COLO668 (cell line): ENCODE measurements around the gene KIF16B.

Experiments used
- DNase-seq: peaks from one replicate; lab custom pipeline; 2025; ENCODE audit not compliant: unreplicated experiment; lab: John Stamatoyannopoulos, UW

KIF16B gene

DNA sequence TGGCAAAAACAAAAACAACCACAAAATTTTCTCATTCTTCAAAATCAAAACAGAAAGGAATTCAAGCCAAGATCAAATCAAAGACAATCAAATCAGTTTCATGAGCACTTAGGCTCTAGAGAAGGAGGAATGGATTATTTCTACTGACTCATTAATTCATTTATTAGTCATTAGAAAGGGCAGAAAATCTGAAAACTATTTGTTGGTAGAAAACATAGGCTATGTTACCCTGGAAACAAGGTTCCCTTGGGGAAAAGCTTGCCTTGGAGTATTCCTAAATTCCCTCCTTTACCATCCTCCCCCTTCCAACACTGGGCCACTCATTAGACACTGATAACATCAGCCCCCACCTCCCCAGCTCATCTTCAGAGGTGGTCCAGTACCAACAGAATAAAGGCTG is 17.5 kb downstream of the KIF16B start:
- no peak for DNase-seq

DNA sequence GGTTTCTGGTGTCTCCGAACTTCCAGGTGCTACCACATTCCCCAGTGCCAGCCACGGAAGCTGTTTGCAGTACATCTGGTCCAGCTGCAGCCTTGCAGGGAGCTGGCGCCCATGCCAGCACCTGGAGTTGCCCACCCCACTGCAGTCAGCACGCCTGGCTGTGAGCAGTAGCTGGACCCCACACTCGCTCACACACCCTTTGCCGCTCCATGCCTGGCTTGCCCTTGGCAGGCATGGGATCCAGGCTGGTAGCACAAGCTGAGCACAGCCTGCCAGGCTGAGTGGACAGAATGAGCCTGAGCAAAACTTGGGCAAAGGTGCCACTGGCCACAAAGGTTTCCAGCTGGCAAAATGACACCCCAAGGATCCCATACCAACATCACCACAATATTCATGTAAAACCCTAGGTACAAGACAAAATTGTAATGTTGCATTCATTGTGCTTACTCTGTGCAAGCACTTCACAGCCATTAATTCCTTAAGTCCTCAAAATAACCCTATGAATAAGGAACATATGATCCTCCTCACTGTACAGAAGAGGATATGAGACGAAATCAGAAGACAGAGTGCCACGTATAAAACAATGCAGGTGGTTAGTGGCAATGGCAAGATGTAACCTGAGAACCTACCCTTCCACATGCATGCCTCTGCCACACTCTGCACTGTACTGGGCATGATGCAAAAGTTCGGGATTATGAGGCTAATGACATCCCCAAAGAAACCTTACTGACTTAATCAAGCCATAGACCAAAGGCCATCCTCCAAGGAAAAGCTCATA is 18.3 kb downstream of the KIF16B start:
- no peak for DNase-seq

DNA sequence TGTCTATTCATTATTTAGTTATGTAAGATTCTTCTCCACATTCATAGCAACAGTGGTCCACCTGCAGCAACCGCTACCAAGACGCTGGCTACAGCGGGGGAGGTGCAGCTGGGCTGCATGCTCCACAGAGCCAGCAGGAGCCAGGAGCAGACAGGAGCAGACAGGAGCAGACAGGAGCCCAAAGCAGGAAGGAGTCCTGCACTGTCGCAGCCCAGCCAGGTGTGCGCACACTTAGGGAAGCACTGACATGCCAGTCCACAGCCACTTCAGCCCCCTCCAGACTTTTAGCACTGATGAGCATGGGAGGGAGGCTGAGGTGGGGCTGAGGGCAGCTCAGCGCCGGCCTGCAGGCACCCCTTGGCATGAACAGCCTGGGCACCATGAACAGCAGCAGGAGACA is 19.6 kb downstream of the KIF16B start:
- no peak for DNase-seq

DNA sequence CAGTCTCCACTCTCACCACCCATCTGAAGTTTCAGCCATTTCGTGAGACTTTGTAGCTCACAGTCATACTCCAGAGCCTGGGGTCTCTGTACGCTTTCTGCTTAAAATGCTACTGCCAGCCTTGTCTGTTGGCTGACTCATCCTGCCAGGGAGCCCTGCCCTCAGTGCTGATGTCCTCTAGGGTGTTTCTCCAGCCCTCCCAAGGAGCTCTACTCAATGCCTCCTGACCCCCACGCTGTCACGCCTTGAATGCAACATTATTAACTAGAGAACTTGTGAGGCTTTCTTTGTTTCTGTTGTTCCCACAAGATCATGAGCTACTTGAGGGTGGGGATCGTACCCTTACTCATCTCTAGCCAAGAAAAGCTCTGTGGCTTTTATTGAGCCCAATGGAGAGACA is 20.1 kb downstream of the KIF16B start:
- DNase-seq: no peak

DNA sequence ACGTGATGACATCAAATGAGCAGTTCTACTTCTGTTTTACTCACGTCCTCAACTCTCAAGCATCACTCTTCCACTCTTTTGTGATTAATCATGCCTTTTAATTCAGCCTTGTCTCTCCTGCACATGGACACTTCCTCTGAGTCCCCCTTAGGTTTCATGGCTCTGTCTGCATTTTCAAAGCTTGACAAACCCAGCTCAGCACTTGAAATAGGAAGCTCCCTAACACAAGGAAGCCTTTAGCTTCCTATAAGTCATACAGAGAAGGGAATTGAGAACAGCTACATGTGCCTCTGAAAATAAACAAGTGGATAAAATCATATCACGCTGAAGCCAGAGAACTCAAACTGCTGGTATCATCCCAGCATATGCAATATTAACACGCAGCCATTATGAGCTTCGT is 21.2 kb downstream of the KIF16B start:
- no peak for DNase-seq

DNA sequence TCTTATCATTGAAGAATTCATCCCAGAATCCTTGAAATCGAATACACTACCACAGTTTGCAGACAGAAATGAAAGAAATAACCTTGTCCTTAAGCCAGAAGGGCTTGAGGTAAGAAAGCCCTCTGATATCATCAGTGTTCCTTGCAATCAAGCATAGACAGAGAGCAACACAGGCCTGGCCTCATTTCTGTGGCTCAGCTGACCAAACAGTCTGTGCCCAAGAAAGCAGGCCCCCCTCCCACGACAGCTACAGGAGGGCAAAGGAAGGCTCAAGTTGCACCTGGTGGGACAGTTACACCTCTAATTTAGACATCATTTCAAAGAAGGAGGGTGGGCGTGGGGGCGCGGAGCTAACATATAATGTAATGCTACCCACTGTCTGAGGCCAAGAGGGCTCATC is 21.6 kb downstream of the KIF16B start:
- DNase-seq: no peak

DNA sequence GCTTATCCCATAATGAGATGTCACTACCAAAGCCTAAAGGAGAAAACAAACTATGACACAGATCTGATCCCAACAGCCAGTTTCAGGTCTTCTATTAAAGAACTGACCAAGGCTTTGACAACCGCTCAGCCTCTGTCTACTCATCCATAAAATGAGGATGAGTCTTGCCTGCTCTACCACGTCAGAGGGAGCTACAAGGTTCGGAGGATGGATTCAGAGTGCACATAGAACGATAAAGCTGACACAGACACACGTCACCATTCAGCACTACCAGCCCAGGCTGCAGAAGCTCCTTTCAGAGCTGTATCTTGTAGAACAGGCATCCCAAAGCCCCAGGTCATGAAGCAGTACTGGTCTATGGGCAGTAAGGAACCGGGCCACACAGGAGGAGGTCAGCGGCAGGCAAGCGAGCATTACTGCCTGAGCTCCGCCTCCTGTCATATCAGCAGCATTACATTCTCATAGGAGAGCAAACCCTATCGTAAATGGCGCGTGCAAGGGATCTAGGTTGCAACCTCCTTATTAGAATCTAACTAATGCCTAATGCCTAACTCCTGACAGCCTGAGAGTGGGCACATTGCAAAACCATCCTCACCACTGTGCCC is 25.1 kb downstream of the KIF16B start:
- DNase-seq: no peak

DNA sequence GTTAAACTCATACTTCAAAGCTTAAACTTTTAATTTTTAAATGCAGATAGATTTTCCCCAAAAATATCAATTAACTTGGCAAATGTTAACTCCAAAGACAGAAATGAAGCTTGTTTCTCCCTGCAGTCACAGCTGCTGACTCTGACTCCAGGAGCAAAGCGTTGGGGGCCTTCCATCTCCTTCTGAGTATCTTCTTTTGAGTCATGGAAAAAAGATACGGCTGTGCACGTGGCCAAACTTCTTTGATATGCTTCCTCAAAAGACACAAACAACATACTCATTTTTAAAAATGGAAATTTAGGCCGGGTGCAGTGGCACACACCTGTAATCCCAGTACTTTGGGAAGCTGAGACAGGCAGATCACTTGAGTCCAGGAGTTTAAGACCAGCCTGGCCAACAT is 28.3 kb downstream of the KIF16B start:
- no peak for DNase-seq

DNA sequence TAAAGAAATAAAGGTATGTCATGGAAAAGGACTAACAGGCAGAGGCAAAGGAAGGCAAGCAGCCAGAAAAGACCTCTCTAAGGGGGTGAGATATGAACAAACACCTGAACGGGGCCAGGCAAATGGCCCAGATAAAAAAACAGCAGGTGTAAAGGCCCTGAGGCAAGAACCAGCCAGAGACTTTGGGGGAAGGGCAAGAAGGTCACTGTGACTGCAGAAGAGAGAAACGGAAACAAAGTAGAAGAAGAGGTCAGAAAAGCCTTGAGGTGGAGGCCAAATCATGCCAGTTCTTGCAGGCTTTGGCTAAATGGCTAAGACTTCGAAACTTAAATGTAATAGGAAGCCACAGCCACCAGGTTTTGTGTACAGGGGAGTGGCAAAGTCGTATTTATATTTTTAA is 30.8 kb downstream of the KIF16B start:
- no peak for DNase-seq

DNA sequence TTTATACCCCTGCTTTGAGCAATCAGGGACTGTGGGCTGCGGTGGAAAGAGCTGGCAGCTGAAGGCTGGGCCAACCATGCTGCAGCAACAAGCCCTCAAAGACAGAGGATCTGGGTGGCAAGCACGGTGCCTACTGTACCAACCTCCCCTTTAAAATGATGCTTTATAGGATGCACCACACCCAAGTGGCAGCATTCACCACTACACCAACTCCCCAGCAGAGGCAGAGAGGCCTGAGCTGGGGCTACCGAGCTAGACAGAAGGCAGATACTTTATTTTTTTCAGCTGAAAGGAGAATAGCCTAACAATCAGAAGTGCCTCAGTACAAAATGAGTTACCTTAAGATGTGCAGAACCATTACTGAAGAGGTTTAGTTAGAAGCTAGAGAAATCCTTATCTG is 31.4 kb downstream of the KIF16B start:
- no peak for DNase-seq

DNA sequence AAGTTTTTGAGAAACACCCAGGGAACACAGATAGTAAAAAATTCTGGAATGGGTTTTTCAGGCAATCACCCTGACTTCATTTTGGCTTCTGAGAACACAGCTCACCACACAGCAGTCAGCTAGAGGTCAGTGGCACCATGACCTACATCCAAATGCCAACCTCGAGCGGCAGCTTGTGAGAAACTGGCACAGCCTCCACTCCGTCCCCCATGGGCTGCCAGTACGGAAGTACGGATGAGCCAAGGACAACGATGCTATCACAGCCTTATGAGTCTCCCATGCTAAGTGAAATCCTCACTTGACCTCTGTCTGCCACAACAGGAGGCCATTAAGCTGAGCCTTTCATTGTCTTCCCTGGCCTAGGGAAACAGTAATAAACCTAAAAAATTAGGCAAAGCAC is 32.0 kb downstream of the KIF16B start:
- DNase-seq: no peak

DNA sequence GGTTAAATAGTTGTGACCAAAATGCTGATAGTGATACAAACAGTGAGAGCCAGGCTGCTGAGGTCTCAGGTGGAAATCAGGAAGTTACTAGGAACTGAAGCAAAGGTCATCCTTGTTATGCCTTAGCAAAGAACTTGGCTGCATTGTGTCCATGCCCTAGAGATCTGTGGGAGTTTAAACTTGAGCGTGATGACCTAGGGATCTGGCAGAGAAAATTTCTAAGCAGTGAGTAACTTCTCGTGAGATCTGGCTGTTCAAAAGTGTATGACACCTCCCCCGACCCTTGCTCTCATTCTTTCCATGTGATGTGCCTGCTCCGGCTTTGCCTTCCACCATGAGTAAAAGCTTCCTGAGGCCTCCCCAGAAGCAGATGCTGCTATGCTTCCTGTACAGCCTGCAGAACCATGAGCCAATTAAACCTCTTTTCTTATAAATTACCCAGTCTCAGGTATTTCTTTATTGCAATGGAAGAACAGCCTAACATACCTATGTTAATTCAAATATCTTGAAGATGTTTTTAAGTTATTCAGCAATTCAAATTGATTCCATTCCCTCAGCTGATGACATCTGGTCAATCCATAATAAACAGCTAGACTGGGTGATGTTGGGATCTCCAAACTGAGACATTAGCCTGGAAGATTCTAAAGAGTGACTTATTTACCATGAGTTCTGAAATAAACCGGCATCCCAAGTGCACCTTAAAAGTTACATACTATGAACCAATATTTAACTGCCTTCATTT is 33.8 kb downstream of the KIF16B start:
- no peak for DNase-seq

DNA sequence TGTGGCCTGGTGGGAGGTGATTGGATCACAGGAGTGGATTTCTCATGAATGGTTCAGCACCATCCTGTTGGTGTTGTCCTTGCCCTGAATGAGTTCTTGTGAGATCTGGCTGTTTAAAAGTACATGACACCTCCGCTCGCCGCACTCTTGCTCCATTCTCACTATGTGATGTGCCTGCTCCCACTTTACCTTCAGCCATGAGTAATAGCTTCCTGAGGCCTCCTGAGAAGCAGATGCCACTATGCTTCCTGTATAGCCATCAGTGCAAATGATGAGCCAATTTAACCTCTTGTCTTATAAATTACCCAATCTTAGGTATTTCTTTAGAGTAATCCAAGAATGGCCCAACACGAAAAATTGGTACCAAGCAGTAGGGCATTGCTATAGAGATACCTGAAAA is 34.5 kb downstream of the KIF16B start:
- DNase-seq: no peak

DNA sequence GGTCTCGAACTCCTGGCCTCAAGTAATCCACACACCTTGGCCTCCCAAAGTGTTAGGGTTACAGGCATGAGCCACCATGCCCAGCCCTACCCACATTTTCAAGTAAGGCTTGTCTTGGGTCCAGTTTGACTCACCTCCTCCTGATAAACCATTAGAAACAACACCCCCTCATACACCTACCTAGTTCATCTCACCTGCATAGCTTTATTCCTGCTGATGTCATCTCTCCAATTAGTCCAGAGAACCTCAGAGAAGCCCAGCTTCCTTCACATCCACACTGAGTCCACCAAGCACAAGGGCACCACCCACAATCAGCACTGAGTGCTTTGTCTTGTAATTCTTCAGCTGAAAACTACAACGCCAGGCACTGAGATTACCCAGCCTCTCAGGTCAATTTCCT is 35.3 kb downstream of the KIF16B start:
- DNase-seq: no peak

DNA sequence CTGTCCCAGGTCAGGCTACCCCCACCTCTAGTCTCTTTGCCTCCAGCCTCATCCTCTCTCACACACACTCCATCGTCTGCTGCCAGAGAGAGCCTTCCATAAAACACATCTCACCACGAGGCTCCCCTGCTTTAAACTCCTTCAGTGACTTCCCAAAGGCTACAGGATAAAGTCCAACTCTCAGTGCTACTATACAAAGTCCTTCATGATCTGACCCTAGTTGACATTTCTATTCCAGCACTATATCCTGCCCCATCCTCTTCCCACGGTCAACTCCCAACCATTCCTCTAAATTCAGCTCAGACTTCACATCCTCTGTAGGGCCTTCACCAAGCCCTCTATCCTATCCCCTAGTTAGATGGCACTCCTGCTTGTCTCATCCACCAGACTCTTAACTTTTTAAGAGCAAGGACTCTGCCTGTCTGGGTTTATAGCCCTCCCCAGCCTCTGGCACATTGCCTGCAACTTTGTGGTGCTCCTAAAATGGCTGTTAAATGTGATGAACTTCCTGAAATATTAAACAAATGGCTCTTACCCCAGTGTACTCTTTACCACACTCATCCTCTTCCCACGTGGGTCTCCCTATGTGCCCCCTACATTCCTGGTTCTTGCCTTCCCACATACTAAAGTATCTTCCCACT is 36.1 kb downstream of the KIF16B start:
- no peak for DNase-seq

DNA sequence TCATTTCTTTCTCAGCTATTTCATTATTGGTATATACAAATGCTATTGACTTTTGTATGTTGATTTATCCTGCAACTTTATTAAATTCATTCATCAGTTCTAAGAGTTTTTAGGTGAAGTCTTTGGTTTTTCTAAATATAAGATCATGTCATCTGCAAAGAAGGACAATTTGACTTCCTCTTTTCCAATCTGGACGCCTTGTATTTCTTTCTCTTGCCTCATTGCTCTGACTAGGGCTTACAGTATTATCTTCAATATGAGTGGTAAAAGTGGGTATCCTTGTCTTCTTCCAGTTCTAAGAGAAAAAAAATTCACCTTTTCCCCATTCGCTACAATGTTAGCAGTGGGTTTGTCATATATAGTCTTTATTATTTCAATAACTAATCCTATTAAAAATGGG is 38.0 kb downstream of the KIF16B start:
- DNase-seq: no peak

DNA sequence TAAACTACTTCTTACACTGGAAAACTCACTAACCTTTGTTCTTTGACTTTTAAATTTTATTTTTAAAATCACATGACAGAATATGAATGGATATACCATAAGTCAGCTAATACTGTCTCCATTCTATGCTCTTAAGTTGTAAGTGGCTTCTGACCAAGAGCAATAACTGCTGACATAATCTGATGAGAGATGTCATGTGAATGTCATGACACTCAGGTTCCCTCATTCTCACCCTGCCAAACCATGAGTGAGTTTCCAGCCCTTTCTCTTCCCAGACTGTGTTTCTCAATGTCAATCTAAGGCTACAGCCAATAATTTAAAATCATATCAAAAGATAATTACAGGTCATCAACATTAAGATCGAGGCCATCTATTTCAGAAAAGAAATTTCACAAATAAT is 39.7 kb downstream of the KIF16B start:
- DNase-seq: no peak

DNA sequence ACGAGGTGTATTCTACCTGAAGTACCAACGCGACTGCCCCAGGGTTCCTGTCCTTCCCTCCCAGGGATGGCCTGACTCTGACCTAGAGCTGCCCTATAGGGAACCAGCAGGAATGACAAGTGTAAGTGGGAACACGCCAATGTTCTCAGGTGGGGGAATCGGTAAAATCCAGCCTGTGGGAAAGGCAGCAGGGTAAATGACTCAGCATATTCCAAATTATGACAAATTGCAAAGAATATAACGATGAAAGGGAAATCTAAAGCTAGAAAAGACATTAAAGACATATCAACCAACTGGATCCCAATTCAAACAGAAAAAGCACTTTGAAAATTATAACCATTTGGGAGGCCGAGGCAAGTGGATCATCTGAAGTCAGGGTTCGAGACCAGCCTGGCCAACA is 41.8 kb downstream of the KIF16B start:
- no peak for DNase-seq

DNA sequence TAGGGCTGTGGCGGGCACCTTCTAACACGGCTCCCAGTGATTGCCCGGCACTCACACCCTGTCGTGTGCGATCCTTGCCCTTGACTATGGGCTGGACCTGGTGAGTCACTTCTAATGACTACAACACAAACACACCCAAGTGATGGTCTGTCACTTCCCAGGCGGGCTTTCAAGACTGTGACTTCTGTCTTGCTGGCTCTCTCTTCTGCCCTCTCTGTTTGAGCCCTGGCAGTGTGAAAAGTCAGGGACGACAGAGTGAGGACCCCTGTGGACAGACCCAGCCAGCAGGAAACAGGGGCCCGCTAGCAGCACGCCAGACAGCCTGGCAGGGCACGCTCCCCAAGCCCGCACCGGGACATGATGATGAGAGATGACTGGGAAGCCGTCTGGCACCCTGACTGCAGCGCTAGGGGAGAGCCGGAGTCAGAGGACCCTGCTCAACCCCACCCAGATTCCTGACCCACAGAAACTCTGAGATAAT is 43.0 kb downstream of the KIF16B start:
- no peak for DNase-seq

DNA sequence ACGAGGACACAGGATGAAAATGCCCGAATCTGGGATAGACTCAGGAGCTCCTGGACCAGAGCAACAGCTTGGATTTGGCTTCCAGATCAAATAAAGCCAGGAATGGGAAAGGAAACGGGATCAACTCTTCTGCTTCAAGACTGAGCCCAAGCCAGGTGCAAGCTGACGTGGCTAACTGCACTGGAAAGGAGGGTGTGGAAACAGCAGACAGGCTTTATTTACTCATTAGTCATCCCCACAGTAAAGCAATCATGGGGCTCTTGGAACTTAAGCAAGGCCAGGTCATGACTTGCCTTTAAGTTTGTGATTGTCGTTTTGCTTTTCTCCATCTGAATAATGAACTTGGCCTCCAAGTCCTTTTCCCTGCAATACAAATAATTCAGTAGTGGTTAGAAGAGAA is 45.2 kb downstream of the KIF16B start:
- DNase-seq: peak; percentile 74

DNA sequence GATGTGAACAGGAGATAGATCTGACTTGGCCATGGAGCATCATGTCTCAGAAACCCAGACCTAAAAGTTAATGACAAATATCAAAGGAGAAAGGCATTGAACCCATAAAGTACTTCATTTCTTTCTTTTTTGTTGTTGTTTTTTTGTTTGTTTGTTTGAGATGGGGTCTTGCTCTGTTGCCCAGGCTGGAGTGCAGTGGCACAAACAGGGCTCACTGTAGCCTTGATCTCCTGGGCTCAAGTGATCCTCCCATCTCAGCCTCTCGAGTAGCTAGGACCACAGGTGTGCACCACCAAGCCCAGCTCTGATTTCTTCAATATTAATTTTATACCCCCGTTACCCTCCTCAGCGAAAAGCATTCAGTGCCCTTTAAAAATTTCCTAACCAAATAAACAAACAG is 45.8 kb downstream of the KIF16B start:
- no peak for DNase-seq
